CD4-positive, alpha-beta T cell treated with Interleukin-6 at 100 ng/mL for 8 hours (primary cell): ENCODE data around the gene DICER1.
"Not testable (repeated sequence)": the region's sequence is repeated elsewhere in the genome, so short reads cannot be mapped to it uniquely, and the experiment has no call there.

Experiments used
- DNase-seq: peaks from one replicate; pipeline ENCODE4 v3.0.0-alpha.2; 2020; ENCODE audit warnings: mixed read lengths, low spot score

Gene DICER1

DNA sequence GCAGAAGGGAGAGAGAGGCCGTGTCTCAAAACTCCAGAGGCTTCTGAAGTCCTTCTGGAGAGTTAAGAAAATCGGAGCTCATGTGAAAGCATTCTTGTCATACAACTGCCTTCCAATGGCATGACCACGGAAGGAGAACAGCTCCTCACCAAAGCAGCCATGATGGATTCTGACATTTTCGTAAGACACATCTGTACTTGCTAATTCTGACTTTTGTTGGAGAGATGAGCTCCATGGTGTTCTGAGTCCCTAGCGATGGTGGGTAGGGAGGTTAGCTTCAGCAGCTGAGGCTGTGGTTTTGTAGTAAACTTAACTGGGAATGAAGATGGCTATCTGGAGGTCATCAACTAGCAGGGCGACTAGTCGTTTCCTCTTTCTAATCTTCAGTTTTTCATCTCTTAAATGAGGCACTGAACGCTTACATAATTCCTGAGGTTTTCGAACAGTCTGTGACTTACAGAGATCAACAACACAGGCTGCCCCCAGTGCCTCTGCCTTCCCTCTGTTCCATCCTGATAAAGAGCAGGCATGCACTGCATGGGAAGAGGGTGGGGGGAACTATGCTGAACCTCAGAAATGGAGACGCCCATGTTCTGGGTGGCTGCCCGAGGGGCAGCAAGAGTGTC, 28.6 kb upstream of the DICER1 start:
- no peak for DNase-seq

DNA sequence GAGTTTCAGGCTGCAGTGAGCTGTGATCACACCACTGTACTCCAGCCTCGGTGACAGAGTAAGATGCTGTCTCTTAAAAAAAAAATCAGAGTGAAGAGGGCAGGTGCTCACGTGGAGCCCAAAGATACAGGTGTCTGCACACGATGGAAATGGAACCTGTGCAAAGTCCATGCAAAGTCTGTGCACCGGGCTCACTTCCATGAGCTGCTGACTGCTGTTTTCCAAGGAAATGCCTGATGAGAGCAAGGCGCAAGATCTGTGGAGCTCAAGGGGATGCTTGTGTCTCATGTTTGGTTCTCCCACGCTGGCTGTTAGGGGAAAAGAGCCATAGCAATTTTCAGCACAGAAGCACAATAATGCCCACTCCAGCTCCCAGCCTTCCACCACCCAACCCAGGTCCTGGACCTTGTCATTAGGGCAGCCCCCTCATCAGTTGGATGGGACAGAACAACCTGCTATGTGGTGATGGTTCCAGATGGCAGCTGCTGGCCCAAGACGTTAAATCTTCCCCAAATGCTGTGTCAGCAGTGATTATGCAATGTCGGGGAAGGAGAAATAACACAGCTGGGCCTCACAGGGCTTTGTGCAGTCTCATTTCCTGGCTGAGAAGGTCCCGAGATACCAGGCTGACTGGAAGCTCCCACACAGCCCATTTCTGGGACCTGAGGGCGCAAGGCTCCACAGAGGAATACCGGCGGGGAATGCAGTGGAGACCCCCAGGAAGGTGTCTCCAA, 27.9 kb upstream of the DICER1 start:
- DNase-seq = no peak

GRCh38 chr14:95184413-95184790, 27.1 kb upstream of the DICER1 start:
- no peak for DNase-seq

DNA sequence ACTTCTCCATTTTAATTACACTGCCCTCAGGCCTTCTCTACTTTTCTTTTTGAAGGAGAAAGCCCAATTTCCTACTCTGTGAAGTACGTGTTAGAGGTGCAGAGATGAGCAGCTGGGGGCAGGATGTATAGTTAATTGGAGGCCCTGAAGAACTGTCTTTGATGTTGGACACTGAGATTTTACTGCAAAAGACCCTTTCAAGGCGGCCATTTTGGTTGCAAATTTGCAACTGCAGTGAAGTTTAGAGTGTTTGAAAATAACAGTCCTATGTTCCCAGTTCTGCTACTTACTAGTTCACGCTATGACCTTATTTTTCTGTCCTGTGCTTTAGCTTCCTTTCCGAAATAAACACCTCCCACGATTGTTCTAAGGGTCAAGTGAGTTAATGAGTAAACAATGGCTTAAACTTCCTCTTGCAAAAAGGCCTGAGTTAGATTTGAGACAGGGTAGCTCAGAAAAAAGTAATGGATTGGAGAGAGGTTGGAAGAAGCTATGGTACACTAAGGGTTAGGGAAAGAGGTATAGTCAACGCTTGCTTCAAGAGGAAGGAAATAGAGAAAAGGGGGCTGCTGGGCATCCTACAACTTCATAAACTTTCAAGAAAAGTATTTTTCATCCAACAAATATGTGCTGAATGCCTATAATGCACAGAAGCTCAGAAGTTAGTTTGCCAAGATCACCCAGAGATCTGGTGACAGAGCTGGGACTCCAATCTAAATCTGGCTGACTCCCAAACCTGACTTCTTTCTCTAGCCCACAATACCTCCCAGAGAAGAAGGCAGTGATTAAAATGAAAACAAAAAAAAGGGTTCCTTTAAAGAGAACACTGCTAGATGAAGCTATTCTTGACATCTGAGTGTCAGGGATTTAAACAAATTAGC, 26.4 kb upstream of the DICER1 start:
- no peak for DNase-seq

- no peak for DNase-seq
These were observed 25.8 kb upstream of the DICER1 start for GRCh38 chr14:95183082-95183481.

DNA sequence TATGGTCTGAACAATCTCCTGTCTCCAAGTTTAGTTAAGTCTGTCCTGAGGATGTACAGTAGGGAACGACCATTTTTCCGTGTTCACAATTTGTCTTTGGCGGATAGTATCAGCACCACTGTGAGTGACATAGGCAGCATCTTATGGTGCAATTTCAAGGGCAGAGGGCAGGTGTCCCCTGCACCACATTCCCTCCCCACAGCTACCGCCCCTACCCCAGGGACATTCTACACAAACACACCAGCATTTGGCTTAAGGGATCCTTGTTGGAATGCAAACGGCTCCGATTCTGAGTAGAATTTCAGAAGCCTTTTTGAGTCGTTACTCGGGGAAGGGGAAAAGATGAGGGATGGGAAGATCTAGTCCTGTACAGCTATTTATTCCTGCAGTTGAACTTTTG, 25.1 kb upstream of the DICER1 start:
- DNase-seq = no peak

GRCh38 chr14:95180966-95181741, 23.8 kb upstream of the DICER1 start:
- DNase-seq = no peak

DNA sequence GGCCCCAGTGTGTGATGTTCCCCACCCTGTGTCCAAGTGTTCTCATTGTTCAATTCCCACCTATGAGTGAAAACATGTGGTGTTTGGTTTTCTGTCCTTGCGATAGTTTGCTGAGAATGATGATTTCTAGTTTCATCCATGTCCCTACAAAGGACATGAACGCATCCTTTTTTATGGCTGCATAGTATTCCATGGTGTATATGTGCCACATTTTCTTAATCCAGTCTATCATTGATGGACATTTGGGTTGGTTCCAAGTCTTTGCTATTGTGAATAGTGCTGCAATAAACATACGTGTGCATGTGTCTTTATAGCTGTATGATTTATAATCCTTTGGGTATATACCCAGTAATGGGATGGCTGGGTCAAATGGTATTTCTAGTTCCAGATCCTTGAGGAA, 18.3 kb upstream of the DICER1 start:
- not testable (repeated sequence) for DNase-seq

DNA sequence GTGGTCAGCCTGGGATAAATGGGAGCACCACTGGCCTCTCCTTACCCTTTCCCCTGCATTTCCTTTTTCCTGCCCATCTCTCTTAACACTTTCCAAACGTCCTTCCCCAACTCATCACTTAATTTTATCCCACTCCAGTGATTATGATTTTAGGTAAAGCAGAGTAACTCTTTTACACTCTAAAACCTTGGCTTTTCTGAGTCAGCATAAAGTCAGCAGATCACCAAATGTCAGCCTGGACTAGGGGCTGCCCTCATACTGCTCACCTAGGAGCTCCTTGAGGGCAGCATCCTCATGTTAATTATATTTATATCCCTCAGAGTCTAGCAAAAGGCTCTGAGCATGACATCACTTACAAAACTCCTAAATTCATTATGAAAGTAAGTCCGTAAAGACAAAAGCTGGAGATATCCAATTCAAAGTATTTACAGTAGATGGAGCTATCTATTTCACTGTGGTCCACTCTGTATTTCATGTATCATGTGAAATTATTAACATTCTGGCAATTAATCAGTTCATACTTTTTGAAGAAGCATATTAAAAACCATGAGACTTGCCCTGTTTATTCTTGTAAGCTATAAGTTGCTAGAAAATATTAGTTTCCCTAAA, 17.0 kb upstream of the DICER1 start:
- no peak for DNase-seq

- DNase-seq = no peak
These were observed 16.2 kb upstream of the DICER1 start for GRCh38 chr14:95173518-95173917.

- no peak for DNase-seq
These were observed 9.8 kb upstream of the DICER1 start for GRCh38 chr14:95167177-95167576.

- no peak for DNase-seq
These were observed 8.2 kb upstream of the DICER1 start for GRCh38 chr14:95165517-95165916.

- no peak for DNase-seq
These were observed 7.2 kb upstream of the DICER1 start for GRCh38 chr14:95164506-95164905.

DNA sequence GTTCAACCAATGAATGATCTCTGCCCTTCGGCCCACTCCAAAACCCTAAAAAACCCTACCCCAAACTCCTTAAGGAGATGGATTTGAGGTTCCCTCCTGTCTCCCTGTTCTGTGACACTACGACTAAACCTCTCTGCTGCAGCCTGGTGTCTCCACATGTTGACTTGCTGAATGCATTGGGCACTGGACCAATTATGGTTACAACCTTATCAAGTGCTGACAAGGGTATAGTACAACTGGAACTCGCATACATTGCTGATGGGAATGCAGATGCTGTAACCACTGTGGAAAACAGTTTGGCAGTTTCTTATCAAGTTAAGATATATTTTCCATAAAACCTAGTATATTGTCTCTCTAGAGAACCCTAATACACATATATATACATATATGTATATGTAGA, 6.3 kb upstream of the DICER1 start:
- DNase-seq = no peak

- DNase-seq = no peak
These were observed 5.8 kb upstream of the DICER1 start for GRCh38 chr14:95163132-95163531.

DNA sequence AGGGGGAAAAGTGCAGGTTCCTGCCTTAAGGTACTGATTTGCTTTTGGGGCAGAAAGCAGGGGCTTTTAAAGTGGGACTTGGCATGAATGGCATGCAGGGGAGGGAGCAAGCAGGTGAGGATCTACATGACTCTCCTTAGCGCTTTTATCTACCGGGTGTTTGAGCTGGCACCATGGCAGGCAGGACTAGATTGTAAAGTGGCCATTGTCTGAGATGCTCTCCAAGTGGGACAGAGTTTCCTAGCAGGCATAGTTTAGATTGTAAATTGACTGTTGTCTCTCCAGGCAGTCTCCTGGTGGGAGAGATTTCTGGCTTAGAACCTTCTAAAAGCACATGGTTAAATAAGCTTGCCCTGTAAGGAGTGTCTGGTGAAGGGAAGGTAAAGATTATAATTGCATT, 5.3 kb upstream of the DICER1 start:
- DNase-seq = no peak

DNA sequence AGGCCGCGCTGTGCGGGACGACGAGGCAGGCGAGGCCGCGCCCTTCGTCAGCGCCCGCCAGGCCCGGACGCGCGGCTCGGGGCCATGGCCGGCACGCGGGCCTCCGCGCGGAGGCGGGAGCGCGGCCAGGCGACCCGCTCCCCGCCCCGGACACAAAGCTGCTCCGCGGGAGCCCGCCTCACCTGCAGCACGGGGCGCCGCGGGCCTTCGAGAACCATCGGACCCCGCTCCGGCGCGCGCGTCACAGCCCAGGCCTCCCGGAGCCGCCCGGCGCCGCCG, 342 bp downstream of the DICER1 start:
- no peak for DNase-seq

DNA sequence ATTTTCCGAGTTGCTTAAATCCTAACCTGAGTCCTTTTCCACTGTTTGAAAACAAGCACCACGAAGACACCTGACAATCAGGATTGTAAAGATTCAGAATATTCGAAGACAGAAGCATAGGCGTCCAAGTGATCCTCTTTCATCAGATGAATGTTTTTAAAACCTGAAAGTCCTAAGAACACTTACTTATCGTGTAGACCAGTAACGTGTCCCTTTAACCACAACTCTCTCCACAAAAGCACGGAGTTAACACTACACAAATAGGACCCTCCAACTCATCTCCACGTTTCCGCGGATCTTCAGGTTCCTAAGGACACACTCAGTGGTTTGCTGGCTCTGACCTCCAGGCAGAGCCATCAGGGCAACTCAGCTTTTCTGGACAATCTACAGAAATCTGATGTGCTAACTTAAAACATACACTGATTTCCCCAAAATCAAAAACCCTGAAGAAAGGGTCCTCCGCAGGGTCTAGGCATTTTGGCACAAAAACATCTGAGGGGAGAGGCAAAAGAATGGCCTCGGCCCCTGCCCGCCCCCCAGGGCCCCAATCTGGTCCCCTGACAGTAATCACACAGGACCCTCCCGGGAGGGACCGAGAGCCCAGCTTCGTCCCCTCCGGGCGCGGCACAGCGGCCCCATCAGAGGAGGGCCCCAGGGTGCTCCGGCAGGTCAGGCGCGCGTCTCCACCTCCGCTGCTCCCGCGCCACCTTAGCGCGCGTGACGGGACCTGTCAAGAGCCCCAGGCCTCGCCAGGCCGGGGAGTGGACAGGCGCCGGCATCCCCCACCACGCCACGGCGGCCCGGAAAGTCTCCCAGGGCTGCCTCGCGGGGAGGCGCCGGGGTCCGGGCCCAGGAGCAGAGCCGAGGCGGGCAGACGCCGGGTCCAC, 925 bp downstream of the DICER1 start:
- peak; percentile 2 for DNase-seq

- no peak for DNase-seq
These were observed 2.3 kb downstream of the DICER1 start for GRCh38 chr14:95155045-95155444.

DNA sequence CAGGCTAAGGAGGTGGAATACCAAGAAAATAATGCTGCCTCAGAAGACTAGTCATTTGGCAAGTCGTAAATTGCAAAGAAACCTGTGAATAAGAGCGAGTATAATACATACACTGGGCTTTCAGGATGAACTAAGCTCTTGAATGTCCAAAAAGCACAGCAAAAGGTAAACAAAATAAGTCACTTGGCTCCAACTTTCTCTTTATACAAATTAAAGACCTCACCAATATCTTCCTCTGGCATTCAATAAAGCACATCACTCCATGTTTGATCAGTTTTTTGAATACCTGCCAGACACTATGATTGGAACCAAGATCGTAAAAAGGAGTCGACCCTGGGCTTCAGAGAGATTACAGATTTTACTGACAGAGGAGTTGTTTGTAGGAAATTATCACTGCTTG, 3.5 kb downstream of the DICER1 start:
- no peak for DNase-seq

DNA sequence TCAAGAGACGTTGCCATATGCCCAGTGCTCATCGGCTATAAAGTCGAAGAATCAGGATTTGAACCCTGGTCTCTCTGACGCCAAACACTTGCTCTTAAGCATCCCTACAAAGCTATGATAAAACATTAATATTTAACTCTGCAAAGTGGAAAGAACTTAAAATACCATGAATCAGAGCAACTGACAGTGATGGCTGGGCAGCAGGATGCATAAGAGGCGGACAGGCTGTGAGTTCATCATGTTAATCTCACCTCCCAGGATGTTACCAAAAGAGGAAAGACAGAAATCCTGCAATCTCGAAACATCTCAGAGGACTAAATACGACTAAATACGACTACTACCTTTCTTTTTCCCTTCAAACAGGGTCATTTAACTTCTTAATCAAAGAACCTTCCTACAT, 5.8 kb downstream of the DICER1 start:
- DNase-seq = no peak
